Dermis microvascular lymphatic vessel endothelial cell (primary cell): ENCODE measurements around the gene ASAP2. TPM values are rescaled to one million over a fixed set of nuclear protein-coding genes. Genes with fewer than 3 reads are reported as not detected.
A peak's percentile ranks its signal among the peaks of the same experiment; 100 is the strongest.

Source experiments
- DNase-seq, 2 donors: peaks; one replicate each; pipeline versions ENCODE4 v3.0.0 to v3.0.0-alpha.2; 2010; ENCODE audit warnings: low read depth in 2 of 2
- total RNA-seq: library from RNA; depleted of rRNA; stranded (reverse); fragments of >200 nt; gene quantifications from 2 replicates; pipeline ENCODE4 v1.2.1, GENCODE V29; 2014

Gene ASAP2
- 29.8 and 30.0 TPM in 2 replicates for total RNA-seq

- peak; percentile 39 to 79 for DNase-seq
Measured at GRCh38 chr2:9205963-9206948, at the start of gene ASAP2. TSS of gene ASAP2 (plus strand) at chr2:9206812. CDS start at chr2:9207105, 293 bp downstream.

- DNase-seq, result no peak
Measured at GRCh38 chr2:9158786-9159779, 47.5 kb upstream of the ASAP2 start.

GRCh38 chr2:9160732-9161131 lies 45.9 kb upstream of the ASAP2 start:
- DNase-seq, result no peak

- DNase-seq, result no peak
Measured at GRCh38 chr2:9162841-9163240, 43.8 kb upstream of the ASAP2 start.

GRCh38 chr2:9163306-9164111 lies 43.1 kb upstream of the ASAP2 start:
- no peak for DNase-seq

- DNase-seq, result no peak
Measured at GRCh38 chr2:9164112-9164608, 42.5 kb upstream of the ASAP2 start.

GRCh38 chr2:9165625-9166024 lies 41.0 kb upstream of the ASAP2 start:
- no peak for DNase-seq

- DNase-seq, result no peak
Measured at GRCh38 chr2:9166579-9167377, 39.8 kb upstream of the ASAP2 start.

GRCh38 chr2:9167718-9168657 lies 38.6 kb upstream of the ASAP2 start:
- DNase-seq, result no peak

GRCh38 chr2:9168821-9169221 lies 37.8 kb upstream of the ASAP2 start:
- no peak for DNase-seq

- DNase-seq, result no peak
Measured at GRCh38 chr2:9169349-9170107, 37.1 kb upstream of the ASAP2 start.

- DNase-seq, result no peak
Measured at GRCh38 chr2:9170458-9171130, 36.0 kb upstream of the ASAP2 start.

- DNase-seq, result peak in 1 of 2 donors; percentile 75
Measured at GRCh38 chr2:9174771-9175437, 31.7 kb upstream of the ASAP2 start.

GRCh38 chr2:9178110-9178903 lies 28.3 kb upstream of the ASAP2 start:
- DNase-seq, result no peak

GRCh38 chr2:9178904-9179571 lies 27.6 kb upstream of the ASAP2 start:
- peak; percentile 26 to 65 for DNase-seq
